ENCODE data around the gene PABPC1L.

Gene PABPC1L

DNA sequence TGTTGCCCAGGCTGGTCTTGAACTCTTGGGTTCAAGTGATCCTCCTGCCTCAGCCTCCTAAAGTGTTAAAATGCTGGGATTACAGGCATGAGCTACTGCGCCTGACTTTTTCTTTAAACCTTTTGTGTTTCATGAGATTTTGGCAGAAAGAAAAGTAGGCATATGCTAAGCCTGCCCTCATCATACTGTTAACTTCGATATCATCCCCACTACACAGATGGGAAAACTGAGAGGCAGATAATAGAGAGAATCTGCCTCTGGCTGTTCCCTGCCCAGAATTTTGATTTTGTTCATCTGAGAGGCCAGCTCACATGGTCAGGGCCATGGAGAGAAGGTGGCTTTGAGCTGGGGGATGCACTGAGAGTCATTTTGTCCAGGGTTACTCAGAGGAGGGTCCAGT is 7.5 kb downstream of the PABPC1L start:
- TF ChIP-seq, protein P1, sequence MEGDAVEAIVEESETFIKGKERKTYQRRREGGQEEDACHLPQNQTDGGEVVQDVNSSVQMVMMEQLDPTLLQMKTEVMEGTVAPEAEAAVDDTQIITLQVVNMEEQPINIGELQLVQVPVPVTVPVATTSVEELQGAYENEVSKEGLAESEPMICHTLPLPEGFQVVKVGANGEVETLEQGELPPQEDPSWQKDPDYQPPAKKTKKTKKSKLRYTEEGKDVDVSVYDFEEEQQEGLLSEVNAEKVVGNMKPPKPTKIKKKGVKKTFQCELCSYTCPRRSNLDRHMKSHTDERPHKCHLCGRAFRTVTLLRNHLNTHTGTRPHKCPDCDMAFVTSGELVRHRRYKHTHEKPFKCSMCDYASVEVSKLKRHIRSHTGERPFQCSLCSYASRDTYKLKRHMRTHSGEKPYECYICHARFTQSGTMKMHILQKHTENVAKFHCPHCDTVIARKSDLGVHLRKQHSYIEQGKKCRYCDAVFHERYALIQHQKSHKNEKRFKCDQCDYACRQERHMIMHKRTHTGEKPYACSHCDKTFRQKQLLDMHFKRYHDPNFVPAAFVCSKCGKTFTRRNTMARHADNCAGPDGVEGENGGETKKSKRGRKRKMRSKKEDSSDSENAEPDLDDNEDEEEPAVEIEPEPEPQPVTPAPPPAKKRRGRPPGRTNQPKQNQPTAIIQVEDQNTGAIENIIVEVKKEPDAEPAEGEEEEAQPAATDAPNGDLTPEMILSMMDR (conservative IDR thresholded peaks at IDR 0.05) = no peak
- TF ChIP-seq ZFX (IDR thresholded peaks at IDR 0.05) = no peak
- no peak overlapping the region for H3K27ac ChIP-seq

DNA sequence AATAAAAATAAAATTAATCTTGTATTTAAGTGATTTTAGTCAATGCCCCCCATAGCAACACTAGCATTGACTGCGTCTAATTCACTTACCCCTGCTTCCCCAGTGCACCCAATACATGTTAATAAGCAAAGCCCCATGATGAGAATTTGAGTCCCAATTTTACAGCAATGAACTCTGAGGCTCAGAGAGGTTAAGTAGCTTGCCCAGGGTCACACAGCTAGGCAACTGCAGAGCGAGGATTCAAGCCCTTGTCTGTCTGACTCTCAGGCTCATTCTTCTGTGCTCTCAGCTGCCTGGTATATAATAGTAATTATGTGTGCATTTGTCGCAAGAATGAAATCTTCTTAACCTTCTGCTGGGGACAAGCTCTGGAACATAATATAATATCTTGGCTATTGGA is 8.5 kb downstream of the PABPC1L start:
- no peak overlapping the region for H3K27ac ChIP-seq
- TF ChIP-seq, protein P1 (conservative IDR thresholded peaks at IDR 0.05) = no peak
- no peak for TF ChIP-seq ZFX (IDR thresholded peaks at IDR 0.05)

DNA sequence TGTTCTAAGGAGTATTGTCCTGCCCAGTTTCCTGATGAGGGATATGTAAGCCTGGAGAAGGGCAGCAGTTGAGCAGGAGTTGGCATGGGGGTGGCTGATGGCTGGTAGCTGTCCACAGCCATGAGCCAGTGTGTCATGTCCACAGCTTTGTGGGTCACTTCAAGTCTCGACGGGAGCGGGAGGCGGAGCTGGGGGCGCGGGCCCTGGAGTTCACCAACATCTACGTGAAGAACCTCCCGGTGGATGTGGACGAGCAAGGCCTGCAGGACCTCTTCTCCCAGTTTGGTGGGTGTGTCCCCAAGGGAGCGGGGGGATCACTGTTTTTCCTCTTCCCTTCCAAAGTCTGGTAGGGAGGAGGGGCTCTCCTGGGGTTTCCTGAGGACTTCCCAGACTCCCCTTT is 8.9 kb downstream of the PABPC1L start:
- TF ChIP-seq ZFX (IDR thresholded peaks at IDR 0.05) = no peak
- TF ChIP-seq, protein P1 (conservative IDR thresholded peaks at IDR 0.05) = no peak

DNA sequence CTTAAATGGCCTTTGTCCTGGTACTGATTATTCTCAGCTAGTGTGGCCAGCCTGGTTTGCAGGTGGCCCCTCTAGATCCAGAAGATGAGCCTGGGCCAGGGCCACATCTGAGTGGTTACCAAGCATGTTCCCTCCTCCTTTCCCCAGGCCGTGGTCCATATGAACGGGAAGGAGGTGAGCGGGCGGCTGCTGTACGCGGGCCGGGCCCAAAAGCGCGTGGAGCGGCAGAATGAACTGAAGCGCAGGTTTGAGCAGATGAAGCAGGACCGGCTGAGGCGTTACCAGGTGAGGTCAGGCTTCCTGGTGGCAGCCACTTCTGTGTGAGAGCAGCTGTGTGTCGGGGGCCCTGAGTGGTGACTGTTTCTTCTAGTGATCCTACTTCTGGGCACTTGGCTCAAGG is 11.6 kb downstream of the PABPC1L start:
- TF ChIP-seq, protein P1 (conservative IDR thresholded peaks at IDR 0.05) = no peak
- TF ChIP-seq ZFX (IDR thresholded peaks at IDR 0.05) = no peak
- no peak overlapping the region for H3K27ac ChIP-seq

More for the DNA sequence above, 8.9 kb downstream of the PABPC1L start:
- no peak overlapping the region for H3K27ac ChIP-seq

DNA sequence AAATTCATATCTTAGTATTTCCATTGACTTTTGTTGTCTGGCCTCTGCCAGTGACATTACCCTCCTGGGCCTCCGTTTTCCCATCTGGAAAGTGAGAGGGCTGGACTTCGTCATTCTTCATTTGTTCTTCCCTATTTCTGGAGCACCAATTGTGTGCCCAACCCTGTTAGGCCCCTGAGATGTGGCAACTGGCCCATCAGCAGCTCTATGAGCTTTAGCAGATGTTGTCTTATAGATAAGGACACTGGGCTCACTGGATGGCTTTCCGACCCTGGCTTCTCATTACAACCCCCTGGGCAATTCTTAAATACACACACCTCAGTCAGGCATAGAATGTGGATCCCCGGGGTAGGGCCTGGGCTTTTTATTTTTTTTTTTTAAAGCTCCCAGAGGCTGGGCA is 14.7 kb downstream of the PABPC1L start:
- TF ChIP-seq, protein P1 (conservative IDR thresholded peaks at IDR 0.05) = no peak
- TF ChIP-seq ZFX (IDR thresholded peaks at IDR 0.05) = no peak
- no peak overlapping the region for H3K27ac ChIP-seq

DNA sequence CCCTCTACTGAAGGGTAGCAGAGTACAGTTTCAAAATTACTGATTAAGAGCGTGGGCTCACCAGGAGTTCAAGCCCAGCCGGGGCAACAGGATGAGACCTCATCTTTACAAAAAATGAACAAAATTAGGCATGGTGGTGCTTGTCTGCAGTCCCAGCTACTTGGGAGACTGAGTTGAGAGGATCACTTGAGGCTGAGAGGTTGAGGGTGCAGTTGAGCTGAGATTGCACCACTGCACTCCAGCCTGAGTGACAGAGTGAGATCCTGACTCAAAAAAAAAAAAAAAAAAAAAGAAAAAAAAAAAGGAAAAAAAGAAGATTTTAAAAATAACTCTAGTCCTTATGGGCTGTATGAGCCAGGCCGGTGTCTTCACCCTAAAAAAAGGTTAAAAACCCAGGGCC is 18.7 kb downstream of the PABPC1L start:
- no peak for TF ChIP-seq ZFX (IDR thresholded peaks at IDR 0.05)
- TF ChIP-seq, protein P1 (conservative IDR thresholded peaks at IDR 0.05) = no peak
- no peak overlapping the region for H3K27ac ChIP-seq

DNA sequence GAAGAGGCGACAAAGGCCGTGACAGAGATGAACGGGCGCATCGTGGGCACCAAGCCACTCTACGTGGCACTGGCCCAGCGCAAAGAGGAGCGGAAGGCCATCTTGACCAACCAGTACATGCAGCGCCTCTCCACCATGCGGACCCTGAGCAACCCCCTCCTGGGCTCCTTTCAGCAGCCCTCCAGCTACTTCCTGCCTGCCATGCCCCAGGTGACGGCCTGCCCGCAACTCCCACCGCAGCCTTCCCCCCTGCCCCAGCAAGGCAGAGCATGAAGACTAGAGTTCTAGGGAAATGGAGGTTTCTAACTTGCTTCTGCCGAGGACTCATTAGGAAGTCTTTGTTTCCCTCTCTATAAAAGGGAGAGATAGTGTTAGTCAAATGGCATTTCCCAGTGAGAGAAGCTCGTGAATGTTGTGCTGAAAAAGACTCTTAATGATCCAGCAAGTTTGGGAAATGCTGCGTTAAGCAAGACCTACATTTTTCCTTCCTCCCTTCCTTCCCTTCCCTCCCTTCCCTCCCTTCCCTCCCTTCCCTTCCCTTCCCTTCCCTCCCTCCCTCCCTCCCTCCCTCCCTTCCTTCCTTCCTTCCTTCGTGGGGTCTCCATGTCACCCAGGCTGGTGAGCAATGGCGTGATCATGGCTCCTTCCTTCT is 20.8 kb downstream of the PABPC1L start:
- H3K27ac ChIP-seq = no peak overlapping the region
- TF ChIP-seq ZFX (IDR thresholded peaks at IDR 0.05) = no peak
- TF ChIP-seq, protein P1 (conservative IDR thresholded peaks at IDR 0.05) = no peak

Data from C4-2B (cell line).